H1 (cell line): ENCODE measurements around the gene KRT8. TPM values are rescaled to one million over a fixed set of nuclear protein-coding genes. Genes with fewer than 3 reads are reported as not detected.

Source experiments
- HDAC2 ChIP-seq, 2 experiments: fragments of 300-600 bp in 1 of 2; sonication (generic) in 1 of 2; IDR thresholded peaks; 2 replicates each; pipeline ENCODE4 v1.6.1; 2011 to 2012; ENCODE audit warnings: low read depth in 2 of 2, low read length in 2 of 2, mild to moderate bottlenecking in 2 of 2, moderate library complexity in 2 of 2, borderline replicate concordance in 1 of 2, inconsistent platforms in 1 of 2
- RAD21 ChIP-seq, 2 experiments: IDR thresholded peaks in 1 of 2; conservative IDR thresholded peaks in 1 of 2; 2 replicates each; pipeline ENCODE4 v1.6.1; 2011; ENCODE audit warnings: low read depth in 2 of 2, low read length in 2 of 2, improper control_type of control experiment in 1 of 2, inconsistent platforms in 1 of 2, mild to moderate bottlenecking in 1 of 2, moderate library complexity in 1 of 2
- TBP ChIP-seq: IDR thresholded peaks from 2 replicates; pipeline ENCODE4 v1.6.1; 2011; ENCODE audit warnings: low read depth, low read length, improper control_type of control experiment
- polyA plus RNA-seq, 7 experiments: library from polyadenylated mRNA; depleted of rRNA in 3 of 7; stranded (reverse) in 5 of 7; unstranded in 2 of 7; fragments of >200 nt in 5 of 7; fragments of 200-250 nt in 2 of 7; gene quantifications; 1 replicate in 5 of 7; 2 replicates in 1 of 7; 4 replicates in 1 of 7; pipeline versions ENCODE4 v1.2.1 to v1.2.3, GENCODE V29; 2011 to 2013; ENCODE audit warnings: missing spikeins in 2 of 7, mixed read lengths in 2 of 7
- total RNA-seq: library from RNA; stranded (reverse); fragmentation: NEBNext Ultra II Directional; extraction: Animal tissue kit (Norgen Biotek cat#: 25700); gene quantifications from 2 replicates; pipeline ENCODE4 v1.2.1, GENCODE V29; 2021
- TF ChIP-seq, protein P1 (sequence below), 3 experiments: IDR thresholded peaks; 1 replicate in 2 of 3; 2 replicates in 1 of 3; pipeline versions ENCODE4 v1.5.1 to v1.6.1; 2011; ENCODE audit warnings: low read length in 3 of 3, mild to moderate bottlenecking in 3 of 3, inconsistent platforms in 2 of 3, low read depth in 1 of 3, moderate library complexity in 1 of 3; ENCODE audit not compliant: insufficient read depth in 1 of 3; ENCODE audit errors: control extremely low read depth in 1 of 3

The KRT8 gene
- total and polyA plus RNA-seq, 2 of the 8 experiments (the other 6 are each of a cell fraction or from before 2014, with no cell fraction given), result 280 to 290 TPM

- TF ChIP-seq RAD21 (IDR thresholded peaks at IDR 0.05 in 1 of 2, conservative IDR thresholded peaks at IDR 0.05 in 1 of 2; ENCODE audit: low read depth in 2 of 2, low read length in 2 of 2), result peak; percentile 74 to 81
- peak; percentile 94 for TF ChIP-seq TBP
- TF ChIP-seq HDAC2 (IDR thresholded peaks at IDR 0.05; ENCODE audit: borderline replicate concordance in 1 of 2, low read depth in 2 of 2, low read length in 2 of 2), result 0 out of 4 replicates have a peak, but pooled peaks of 1 of the 2 experiments have one; percentile 35
- TF ChIP-seq, protein P1, sequence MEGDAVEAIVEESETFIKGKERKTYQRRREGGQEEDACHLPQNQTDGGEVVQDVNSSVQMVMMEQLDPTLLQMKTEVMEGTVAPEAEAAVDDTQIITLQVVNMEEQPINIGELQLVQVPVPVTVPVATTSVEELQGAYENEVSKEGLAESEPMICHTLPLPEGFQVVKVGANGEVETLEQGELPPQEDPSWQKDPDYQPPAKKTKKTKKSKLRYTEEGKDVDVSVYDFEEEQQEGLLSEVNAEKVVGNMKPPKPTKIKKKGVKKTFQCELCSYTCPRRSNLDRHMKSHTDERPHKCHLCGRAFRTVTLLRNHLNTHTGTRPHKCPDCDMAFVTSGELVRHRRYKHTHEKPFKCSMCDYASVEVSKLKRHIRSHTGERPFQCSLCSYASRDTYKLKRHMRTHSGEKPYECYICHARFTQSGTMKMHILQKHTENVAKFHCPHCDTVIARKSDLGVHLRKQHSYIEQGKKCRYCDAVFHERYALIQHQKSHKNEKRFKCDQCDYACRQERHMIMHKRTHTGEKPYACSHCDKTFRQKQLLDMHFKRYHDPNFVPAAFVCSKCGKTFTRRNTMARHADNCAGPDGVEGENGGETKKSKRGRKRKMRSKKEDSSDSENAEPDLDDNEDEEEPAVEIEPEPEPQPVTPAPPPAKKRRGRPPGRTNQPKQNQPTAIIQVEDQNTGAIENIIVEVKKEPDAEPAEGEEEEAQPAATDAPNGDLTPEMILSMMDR (IDR thresholded peaks at IDR 0.05; ENCODE audit: control extremely low read depth in 1 of 3, insufficient read depth in 1 of 3, low read depth in 1 of 3, low read length in 3 of 3), result peak; percentile 69 to 80 (median 71)
Observed at GRCh38 chr12:52904509-52905300, at the start of gene KRT8 (continued).
